SK-N-SH (cell line): Measurements from ENCODE around the gene C3orf52. TPM values are rescaled to one million over a fixed set of nuclear protein-coding genes. Genes with fewer than 3 reads are reported as not detected.

Experiments
- CTCF ChIA-PET: fragments of 300-600, 350-600 bp; formaldehyde crosslinking; extraction: SDS; loops from one replicate; lab custom pipeline; 2021; lab: Yijun Ruan, JAX
- POLR2A ChIA-PET: fragments of 350-600 bp; sonication (Branson Sonifier 250); formaldehyde crosslinking; extraction: SDS; loops from one replicate; lab custom pipeline; 2020; ENCODE audit warnings: antibody characterized with exemption, inconsistent platforms; lab: Yijun Ruan, JAX
- DNase-seq: peaks from one replicate; pipeline ENCODE4 v3.0.0; 2012
- H2AFZ ChIP-seq: fragments of 200-600 bp; sonication (generic); 2 replicates; pipeline ENCODE4 v1.8.1; 2016; ENCODE audit warnings: antibody characterized with exemption, mild to moderate bottlenecking, low read depth
- H3F3A ChIP-seq: fragments of 200-600 bp; sonication (generic); replicated peaks from 2 replicates; pipeline ENCODE3; 2016; ENCODE audit warnings: antibody characterized with exemption, mild to moderate bottlenecking; ENCODE audit not compliant: insufficient read depth
- H3K27ac ChIP-seq, 2 experiments: fragments of 200-500 bp in 1 of 2; fragments of 200-600 bp in 1 of 2; sonication (Bioruptor generic) in 1 of 2; sonication (generic), shearing (Covaris generic) in 1 of 2; 2 replicates each; pipeline versions ENCODE4 v1.5.1 to v1.6.1; 2014 to 2016; ENCODE audit warnings: low read depth in 2 of 2, inconsistent platforms in 1 of 2, low read length in 1 of 2, mild to moderate bottlenecking in 1 of 2, mixed read lengths in 1 of 2
- H3K27me3 ChIP-seq: fragments of 200-600 bp; sonication (generic), shearing (Covaris generic); 2 replicates; pipeline ENCODE4 v1.6.1; 2016; ENCODE audit warnings: mixed run types; ENCODE audit not compliant: insufficient read depth
- H3K36me3 ChIP-seq, 2 experiments: fragments of 200-500 bp in 1 of 2; fragments of 200-600 bp in 1 of 2; sonication (Bioruptor generic) in 1 of 2; sonication (generic) in 1 of 2; replicated peaks in 1 of 2; 2 replicates each; pipeline versions ENCODE3 to v1.5.1; 2014 to 2016; ENCODE audit warnings: low read length in 1 of 2, mild to moderate bottlenecking in 1 of 2; ENCODE audit not compliant: insufficient read depth in 2 of 2, control insufficient read depth in 1 of 2
- H3K4me1 ChIP-seq, 2 experiments: fragments of 200-500 bp in 1 of 2; fragments of 200-600 bp in 1 of 2; sonication (Bioruptor generic) in 1 of 2; sonication (generic), shearing (Covaris generic) in 1 of 2; 2 replicates each; pipeline versions ENCODE4 v1.5.1 to v1.6.1; 2014 to 2016; ENCODE audit warnings: low read depth in 1 of 2, low read length in 1 of 2, mixed run types in 1 of 2; ENCODE audit not compliant: insufficient read depth in 2 of 2, control insufficient read depth in 1 of 2
- H3K4me2 ChIP-seq: fragments of 200-600 bp; sonication (generic), shearing (Covaris generic); 2 replicates; pipeline ENCODE4 v1.6.1; 2017; ENCODE audit warnings: mixed run types
- H3K4me3 ChIP-seq, 2 experiments: fragments of 200-500 bp in 1 of 2; fragments of 200-600 bp in 1 of 2; sonication (Bioruptor generic) in 1 of 2; sonication (generic), shearing (Covaris generic) in 1 of 2; 2 replicates each; pipeline versions ENCODE4 v1.5.1 to v1.8.1; 2014 to 2016; ENCODE audit warnings: low read depth in 2 of 2, inconsistent platforms in 1 of 2, low read length in 1 of 2, mild to moderate bottlenecking in 1 of 2, mixed read lengths in 1 of 2, moderate library complexity in 1 of 2
- H3K79me2 ChIP-seq: fragments of 200-600 bp; sonication (generic); 2 replicates; pipeline ENCODE4 v1.8.1; 2017; ENCODE audit warnings: mild to moderate bottlenecking; ENCODE audit not compliant: insufficient read depth
- H3K9ac ChIP-seq: fragments of 200-600 bp; sonication (generic); 2 replicates; pipeline ENCODE4 v1.6.1; 2017; ENCODE audit warnings: mixed run types
- H3K9me2 ChIP-seq: fragments of 200-600 bp; sonication (generic); 2 replicates; pipeline ENCODE4 v1.6.1; 2017; ENCODE audit warnings: mixed run types
- H3K9me3 ChIP-seq: fragments of 200-600 bp; sonication (generic); 2 replicates; pipeline ENCODE4 v1.6.1; 2017; ENCODE audit warnings: mixed run types, mild to moderate bottlenecking, moderate library complexity
- H4K20me1 ChIP-seq: fragments of 200-600 bp; sonication (generic); 2 replicates; pipeline ENCODE4 v1.6.1; 2017; ENCODE audit warnings: mild to moderate bottlenecking, mixed run types; ENCODE audit not compliant: insufficient read depth
- ELF1 ChIP-seq: IDR thresholded peaks from 2 replicates; pipeline ENCODE4 v1.4.0; 2012
- EP300 ChIP-seq, 2 experiments: IDR thresholded peaks; 2 replicates each; pipeline versions ENCODE4 v1.4.0 to v1.6.1; 2012; ENCODE audit warnings: borderline replicate concordance in 1 of 2, low read depth in 1 of 2, low read length in 1 of 2
- FOXJ3 ChIP-seq: sonication (generic); formaldehyde crosslinking; IDR thresholded peaks from 2 replicates; pipeline ENCODE4 v1.5.1; 2020; ENCODE audit warnings: mild to moderate bottlenecking, missing genetic modification reagents
- GATA2 ChIP-seq: sonication (generic); formaldehyde crosslinking; IDR thresholded peaks from 2 replicates; pipeline ENCODE4 v1.5.0; 2020; ENCODE audit warnings: mild to moderate bottlenecking, missing genetic modification reagents
- MXI1 ChIP-seq: IDR thresholded peaks from 2 replicates; pipeline ENCODE4 v1.6.1; 2012; ENCODE audit warnings: mild to moderate bottlenecking, low read depth, low read length, improper control_type of control experiment
- RAD21 ChIP-seq: IDR thresholded peaks from 2 replicates; pipeline ENCODE4 v1.6.1; 2012; ENCODE audit warnings: mild to moderate bottlenecking, low read length
- TEAD4 ChIP-seq: IDR thresholded peaks from 2 replicates; pipeline ENCODE4 v1.4.0; 2012; ENCODE audit warnings: mild to moderate bottlenecking, borderline replicate concordance; ENCODE audit not compliant: insufficient read depth
- USF1 ChIP-seq: IDR thresholded peaks from 2 replicates; pipeline ENCODE4 v1.4.0; 2012; ENCODE audit warnings: low read depth, borderline replicate concordance
- USF2 ChIP-seq: fragments of 150-350 bp; IDR thresholded peaks from 2 replicates; pipeline ENCODE4 v1.6.1; 2017; ENCODE audit warnings: antibody characterized with exemption, low read length, low read depth, borderline replicate concordance
- WGBS: methylation state at CpG from one replicate; pipeline ENCODE4 v1.1.6; 2017; ENCODE audit warnings: low lambda C conversion rate; 5-methylcytosine and 5-hydroxymethylcytosine counted together
- polyA plus RNA-seq, 3 experiments: library from polyadenylated mRNA; depleted of rRNA; stranded (reverse); fragments of >200 nt; gene quantifications; 2 replicates each; pipeline ENCODE4 v1.2.3, GENCODE V29; 2012
- TF ChIP-seq, protein P1 (sequence below): IDR thresholded peaks from 2 replicates; pipeline ENCODE4 v1.6.1; 2012; ENCODE audit warnings: mild to moderate bottlenecking, low read depth, low read length, moderate library complexity

The C3orf52 gene
- polyA plus RNA-seq, 1 of the 3 experiments (the other 2 are of a cell fraction) = 5.4 TPM

DNA sequence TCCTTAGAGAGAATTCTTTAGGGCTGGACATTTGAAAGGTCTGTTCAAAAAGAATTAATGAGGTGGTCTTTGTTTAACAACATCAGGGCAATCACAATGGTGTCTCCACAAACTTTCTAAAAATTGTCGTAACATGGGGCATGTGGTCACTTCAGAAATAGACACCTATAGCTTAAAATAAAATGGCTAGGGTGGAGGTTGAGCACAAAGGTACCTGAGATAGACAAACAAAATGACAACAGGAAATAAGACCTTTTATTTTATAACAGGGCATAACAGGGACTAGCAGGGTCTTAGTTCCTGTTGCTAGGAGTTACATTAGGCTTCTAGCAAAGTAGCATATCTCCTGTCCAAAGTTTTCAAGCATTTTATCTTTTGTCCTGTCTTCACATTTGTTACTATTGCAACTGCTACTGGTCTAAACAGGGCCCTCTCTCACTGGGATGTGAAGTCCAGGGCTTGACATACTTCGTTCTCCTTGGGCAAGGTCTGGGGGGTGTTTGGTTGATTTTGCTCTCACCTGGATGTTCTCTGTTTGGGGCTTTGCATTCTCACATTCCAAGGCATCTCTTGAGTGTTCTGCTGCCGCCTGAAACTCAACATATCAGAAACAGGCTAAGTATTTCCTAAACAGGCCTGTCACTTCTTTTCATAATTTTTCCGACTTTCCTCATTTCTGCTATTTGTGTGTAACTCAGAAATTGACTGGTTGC is 43.9 kb downstream of the C3orf52 start:
- Histone ChIP-seq H4K20me1 (no peaks in the 10 kb centered on the region), H3K9me2 (no peaks in the 10 kb centered on the region), H3K27ac (no peak overlapping the region), H3K4me1 (peaks cover 0 to 4% of the 10 kb centered on the region in 2 experiments; a peak in 2 of 4 replicates), H3K9me3 (no peaks in the 10 kb centered on the region), H3K9ac (no peak overlapping the region), H3K79me2 (no peaks in the 10 kb centered on the region), H3K27me3 (no peaks in the 10 kb centered on the region), H3K4me2 (no peak overlapping the region), H2AFZ (no peak overlapping the region), H3K4me3 (no peak overlapping the region), H3F3A (no peaks in the 10 kb centered on the region), H3K36me3 (peaks cover 0 to 4% of the 10 kb centered on the region in 2 experiments)
- ChIA-PET CTCF (interaction anchor here (1.9 kb wide), 1 partner anchor 18 kb away, joined by 7 read pairs; no protein-coding TSS in a partner anchor), POLR2A (no interaction called here)
- WGBS = 78% methylated on average over 4 of the region's 4 CpGs
- no peak for DNase-seq
- TF ChIP-seq RAD21 (no peak), TEAD4 (no peak), USF1 (no peak), GATA2 (no peak), EP300 (IDR thresholded peaks at IDR 0.05; ENCODE audit: borderline replicate concordance in 1 of 2, low read depth in 1 of 2, low read length in 1 of 2) (no peak)

GRCh38 chr3:112130638-112130993 is 44.4 kb downstream of the C3orf52 start:
- CTCF ChIA-PET = interaction anchor here (0.8 to 1.9 kb wide), 2 partner anchors 9 to 19 kb away, joined by 3 to 7 read pairs; no protein-coding TSS in a partner anchor
- no peak overlapping the region for H2AFZ ChIP-seq

More at GRCh38 chr3:112130638-112130993, 44.4 kb downstream of the C3orf52 start:
- H3K79me2 ChIP-seq = no peaks in the 10 kb centered on the region
- H3K9ac ChIP-seq = no peak overlapping the region
- no peak for TF ChIP-seq MXI1
- TF ChIP-seq ELF1 = no peak
- no peak for TF ChIP-seq FOXJ3 (CRISPR knock-in tag)
- TF ChIP-seq, protein P1, sequence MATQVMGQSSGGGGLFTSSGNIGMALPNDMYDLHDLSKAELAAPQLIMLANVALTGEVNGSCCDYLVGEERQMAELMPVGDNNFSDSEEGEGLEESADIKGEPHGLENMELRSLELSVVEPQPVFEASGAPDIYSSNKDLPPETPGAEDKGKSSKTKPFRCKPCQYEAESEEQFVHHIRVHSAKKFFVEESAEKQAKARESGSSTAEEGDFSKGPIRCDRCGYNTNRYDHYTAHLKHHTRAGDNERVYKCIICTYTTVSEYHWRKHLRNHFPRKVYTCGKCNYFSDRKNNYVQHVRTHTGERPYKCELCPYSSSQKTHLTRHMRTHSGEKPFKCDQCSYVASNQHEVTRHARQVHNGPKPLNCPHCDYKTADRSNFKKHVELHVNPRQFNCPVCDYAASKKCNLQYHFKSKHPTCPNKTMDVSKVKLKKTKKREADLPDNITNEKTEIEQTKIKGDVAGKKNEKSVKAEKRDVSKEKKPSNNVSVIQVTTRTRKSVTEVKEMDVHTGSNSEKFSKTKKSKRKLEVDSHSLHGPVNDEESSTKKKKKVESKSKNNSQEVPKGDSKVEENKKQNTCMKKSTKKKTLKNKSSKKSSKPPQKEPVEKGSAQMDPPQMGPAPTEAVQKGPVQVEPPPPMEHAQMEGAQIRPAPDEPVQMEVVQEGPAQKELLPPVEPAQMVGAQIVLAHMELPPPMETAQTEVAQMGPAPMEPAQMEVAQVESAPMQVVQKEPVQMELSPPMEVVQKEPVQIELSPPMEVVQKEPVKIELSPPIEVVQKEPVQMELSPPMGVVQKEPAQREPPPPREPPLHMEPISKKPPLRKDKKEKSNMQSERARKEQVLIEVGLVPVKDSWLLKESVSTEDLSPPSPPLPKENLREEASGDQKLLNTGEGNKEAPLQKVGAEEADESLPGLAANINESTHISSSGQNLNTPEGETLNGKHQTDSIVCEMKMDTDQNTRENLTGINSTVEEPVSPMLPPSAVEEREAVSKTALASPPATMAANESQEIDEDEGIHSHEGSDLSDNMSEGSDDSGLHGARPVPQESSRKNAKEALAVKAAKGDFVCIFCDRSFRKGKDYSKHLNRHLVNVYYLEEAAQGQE = no peak
- TF ChIP-seq USF2 = no peak
- no peak overlapping the region for H3K4me2 ChIP-seq
- no peaks in the 10 kb centered on the region for H3K9me2 ChIP-seq
- POLR2A ChIA-PET = no interaction called here
- no peaks in the 10 kb centered on the region for H3K9me3 ChIP-seq
- no peaks in the 10 kb centered on the region for H3F3A ChIP-seq
- no peaks in the 10 kb centered on the region for H4K20me1 ChIP-seq
- DNase-seq = no peak
- no peaks in the 10 kb centered on the region for H3K27me3 ChIP-seq
- H3K27ac ChIP-seq = no peak overlapping the region
- peaks cover 0 to 4% of the 10 kb centered on the region in 2 experiments; a peak in 2 of 4 replicates for H3K4me1 ChIP-seq
- H3K36me3 ChIP-seq = peaks cover 0 to 4% of the 10 kb centered on the region in 2 experiments
- WGBS = 80% methylated on average over 3 of the region's 3 CpGs
- no peak overlapping the region for H3K4me3 ChIP-seq
